Measurements from ENCODE around the gene RNF130. TPM values are rescaled to one million over a fixed set of nuclear protein-coding genes. Genes with fewer than 3 reads are reported as not detected.
A peak's percentile ranks its signal among the peaks of the same experiment; 100 is the strongest.

Gene RNF130
- total RNA-seq, 1 donor from 2014 or later: 109 TPM

- no peak overlapping the region for H3K27ac ChIP-seq
- no peak for TF ChIP-seq CTCF (IDR thresholded peaks at IDR 0.05)
- ATAC-seq (no peak), DNase-seq (no peak)
- no peaks in the 10 kb centered on the region for H3K4me1 ChIP-seq
- H3K36me3 ChIP-seq: no peaks in the 10 kb centered on the region
- H3K9me3 ChIP-seq: no peaks in the 10 kb centered on the region
- intact Hi-C loops (cut with DNase I): no loop called here
- no peak overlapping the region for H3K4me3 ChIP-seq
- H3K27me3 ChIP-seq: no peaks in the 10 kb centered on the region
Observed at GRCh38 chr5:180078348-180078747, 6.8 kb upstream of the RNF130 start.

- intact Hi-C loops (cut with DNase I): no loop called here
- Histone ChIP-seq H3K36me3 (no peaks in the 10 kb centered on the region), H3K9me3 (no peaks in the 10 kb centered on the region), H3K27ac (no peak overlapping the region), H3K4me3 (no peak overlapping the region), H3K27me3 (no peaks in the 10 kb centered on the region), H3K4me1 (no peaks in the 10 kb centered on the region)
- DNase-seq: no peak
- no peak for TF ChIP-seq CTCF (IDR thresholded peaks at IDR 0.05)
- ATAC-seq: no peak
Observed at GRCh38 chr5:180077594-180078284, 6.2 kb upstream of the RNF130 start.

GRCh38 chr5:180075703-180076102 lies 4.1 kb upstream of the RNF130 start:
- no peak overlapping the region for H3K27ac ChIP-seq
- ATAC-seq: no peak
- DNase-seq: no peak
- peaks cover 6% of the 10 kb centered on the region for H3K4me1 ChIP-seq
- H3K27me3 ChIP-seq: no peaks in the 10 kb centered on the region
- no peaks in the 10 kb centered on the region for H3K9me3 ChIP-seq
- H3K4me3 ChIP-seq: no peak overlapping the region
- no peaks in the 10 kb centered on the region for H3K36me3 ChIP-seq
- intact Hi-C loops (cut with DNase I): no loop called here
- TF ChIP-seq CTCF (IDR thresholded peaks at IDR 0.05): no peak

- intact Hi-C loops (cut with DNase I): no loop called here
- ATAC-seq (no peak), DNase-seq (no peak)
- TF ChIP-seq CTCF (IDR thresholded peaks at IDR 0.05): no peak
- H3K4me1 ChIP-seq: peaks cover 14% of the 10 kb centered on the region
- H3K4me3 ChIP-seq: no peak overlapping the region
- no peaks in the 10 kb centered on the region for H3K27me3 ChIP-seq
- no peaks in the 10 kb centered on the region for H3K36me3 ChIP-seq
- no peaks in the 10 kb centered on the region for H3K9me3 ChIP-seq
- no peak overlapping the region for H3K27ac ChIP-seq
Observed at GRCh38 chr5:180074462-180074861, 2.9 kb upstream of the RNF130 start.

- Histone ChIP-seq H3K27me3 (no peaks in the 10 kb centered on the region), H3K9me3 (no peaks in the 10 kb centered on the region), H3K36me3 (no peaks in the 10 kb centered on the region), H3K27ac (no peak overlapping the region), H3K4me1 (peaks cover 14% of the 10 kb centered on the region), H3K4me3 (peak overlapping the region; percentile 92)
- no peak for TF ChIP-seq CTCF (IDR thresholded peaks at IDR 0.05)
- no peak for ATAC-seq
- intact Hi-C loops (cut with DNase I): no loop called here
- DNase-seq: no peak
Observed at GRCh38 chr5:180072556-180072955, 997 bp upstream of the RNF130 start.

DNA sequence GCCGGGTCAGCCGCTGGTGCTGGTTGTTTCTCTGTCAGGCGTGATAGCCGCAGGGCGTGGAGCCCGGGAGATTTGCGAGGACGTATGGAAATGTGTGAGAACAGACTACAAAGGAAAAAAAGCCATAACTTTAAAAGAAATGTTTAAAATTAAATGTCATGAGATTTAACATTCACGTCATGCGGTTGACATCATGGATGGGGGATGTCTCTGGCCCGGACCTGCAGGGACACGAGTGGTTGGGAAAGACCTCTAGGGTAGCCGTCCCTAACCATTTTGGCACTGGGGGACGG lies 643 bp upstream of the RNF130 start:
- no peak for DNase-seq
- H3K4me3 ChIP-seq: peak overlapping the region; percentile 92
- TF ChIP-seq CTCF (IDR thresholded peaks at IDR 0.05): no peak
- no peak for ATAC-seq
- H3K4me1 ChIP-seq: peaks cover 14% of the 10 kb centered on the region
- no peaks in the 10 kb centered on the region for H3K9me3 ChIP-seq
- H3K27ac ChIP-seq: peak overlapping the region; percentile 93
- intact Hi-C loops (cut with DNase I): no loop called here
- H3K27me3 ChIP-seq: no peaks in the 10 kb centered on the region
- H3K36me3 ChIP-seq: no peaks in the 10 kb centered on the region
